ENCODE results near the gene TOPORS.
"Not testable (repeated sequence)": the region's sequence is repeated elsewhere in the genome, so short reads cannot be mapped to it uniquely, and the experiment has no call there.

Gene TOPORS

GRCh38 chr9:32552172-32552872 is at the start of gene TOPORS, which contains the start of gene SMIM27:
Gene TOPORS (minus strand): TSS chr9:32552586. CDS start chr9:32552436, 150 bp downstream.
Gene SMIM27 (plus strand): TSS chr9:32552327. CDS start chr9:32552435, 108 bp downstream.
- peak; percentile 69 for FAIRE-seq

- FAIRE-seq: not testable (repeated sequence)
These were observed 46.6 kb upstream of the TOPORS start for GRCh38 chr9:32599021-32599420.

GRCh38 chr9:32596936-32597335 is 44.5 kb upstream of the TOPORS start:
- no peak for FAIRE-seq

GRCh38 chr9:32596096-32596865 is 43.9 kb upstream of the TOPORS start:
- no peak for FAIRE-seq

- FAIRE-seq: peak; percentile 18
These were observed 38.5 kb upstream of the TOPORS start for GRCh38 chr9:32590898-32591297.

GRCh38 chr9:32590476-32590875 is 38.1 kb upstream of the TOPORS start:
- FAIRE-seq: no peak

- peak; percentile 90 for FAIRE-seq
These were observed 36.8 kb upstream of the TOPORS start for GRCh38 chr9:32589083-32589723.

GRCh38 chr9:32587901-32588300 is 35.5 kb upstream of the TOPORS start:
- FAIRE-seq: no peak

- no peak for FAIRE-seq
These were observed 32.4 kb upstream of the TOPORS start for GRCh38 chr9:32584784-32585183.

- FAIRE-seq: peak; percentile 29
These were observed 29.2 kb upstream of the TOPORS start for GRCh38 chr9:32581512-32582143.

GRCh38 chr9:32580631-32581300 is 28.4 kb upstream of the TOPORS start:
- FAIRE-seq: no peak

GRCh38 chr9:32579706-32580331 is 27.4 kb upstream of the TOPORS start:
- peak; percentile 93 for FAIRE-seq

- FAIRE-seq: no peak
These were observed 26.6 kb upstream of the TOPORS start for GRCh38 chr9:32578976-32579375.

- no peak for FAIRE-seq
These were observed 24.9 kb upstream of the TOPORS start for GRCh38 chr9:32577316-32577715.

GRCh38 chr9:32574858-32575257 is 22.5 kb upstream of the TOPORS start:
- no peak for FAIRE-seq

GRCh38 chr9:32573821-32574220 is 21.4 kb upstream of the TOPORS start:
- no peak for FAIRE-seq

- peak; percentile 90 for FAIRE-seq
These were observed 20.6 kb upstream of the TOPORS start, which contains the start of gene NDUFB6 for GRCh38 chr9:32572900-32573523. Gene NDUFB6 (minus strand): TSS chr9:32573159. CDS start chr9:32573060, 99 bp downstream.

- FAIRE-seq: peak; percentile 23
These were observed 19.8 kb upstream of the TOPORS start for GRCh38 chr9:32571969-32572899.

GRCh38 chr9:32570262-32570661 is 17.9 kb upstream of the TOPORS start:
- no peak for FAIRE-seq

GRCh38 chr9:32566770-32567169 is 14.4 kb upstream of the TOPORS start:
- no peak for FAIRE-seq

All from endometrium (tissue), 2 donors.